NCI-H1092 (cell line): ENCODE results near the gene ELL.

Experiments used
- DNase-seq: peaks from one replicate; lab custom pipeline; 2025; lab: John Stamatoyannopoulos, UW

Gene ELL

DNA sequence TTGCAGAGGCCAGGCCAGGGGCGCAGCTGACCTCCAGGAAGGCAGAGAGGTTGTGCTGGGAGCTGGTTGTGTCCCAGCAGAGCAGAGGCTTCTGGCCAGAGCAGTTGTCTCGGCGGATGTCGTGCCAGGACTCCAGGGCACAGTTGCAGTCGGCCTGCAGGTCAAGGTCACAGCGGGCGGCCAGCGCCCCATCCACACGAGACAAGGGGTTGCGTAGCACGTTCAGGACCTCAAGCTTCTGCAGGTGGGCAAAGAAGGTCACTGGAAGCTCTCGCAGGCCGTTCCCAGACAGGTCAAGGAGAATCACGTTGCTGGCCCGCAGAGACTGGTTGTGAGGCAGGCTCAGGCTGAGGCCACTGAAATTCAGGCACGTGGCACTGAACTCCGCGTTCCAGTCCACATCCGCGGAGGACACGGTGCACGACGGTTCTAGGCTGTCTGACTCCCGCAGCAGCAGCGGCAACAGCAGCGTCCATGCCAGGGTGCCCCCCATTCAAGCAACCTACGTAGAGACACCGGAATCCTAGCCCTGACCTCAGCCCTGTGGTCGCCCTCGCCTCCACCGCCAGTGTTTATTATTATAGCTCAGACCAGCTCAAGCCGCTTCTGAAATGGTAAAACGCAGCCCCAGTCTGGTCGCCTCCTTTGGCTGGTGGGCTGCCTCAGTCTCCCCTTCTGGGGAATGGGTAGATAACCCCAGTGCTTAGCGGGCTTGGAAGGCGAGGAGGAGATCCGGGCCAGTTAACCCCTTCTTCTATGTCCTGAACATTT is 125.2 kb downstream of the ELL start:
- DNase-seq = no peak

DNA sequence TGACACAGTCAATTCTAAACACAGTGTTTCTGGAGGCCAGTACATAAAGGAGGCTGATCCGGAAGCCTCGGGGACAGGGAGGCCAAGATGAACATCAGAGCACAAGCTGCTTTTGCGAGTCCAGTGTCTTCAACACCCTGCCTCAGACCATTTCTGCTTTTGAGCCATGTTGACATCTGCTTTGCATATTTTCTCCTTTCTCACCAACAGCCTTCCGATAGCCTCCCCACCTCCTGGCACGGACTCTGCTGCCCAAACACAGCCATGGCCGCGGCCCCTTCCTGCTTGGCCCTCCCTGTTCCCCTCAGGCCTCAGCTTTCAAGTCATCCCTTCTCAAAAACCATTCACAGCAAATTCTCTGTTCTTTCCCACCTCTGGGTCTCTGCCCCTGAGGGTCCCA is 128.0 kb downstream of the ELL start:
- no peak for DNase-seq

GRCh38 chr19:18392926-18393325 is 128.9 kb downstream of the ELL start:
- DNase-seq = no peak
